ENCODE data around the gene FOXP1. TPM values are rescaled to one million over a fixed set of nuclear protein-coding genes. Genes with fewer than 3 reads are reported as not detected.

FOXP1 gene
- total RNA-seq, 1 experiment from 2014 or later: 2.9 TPM

DNA sequence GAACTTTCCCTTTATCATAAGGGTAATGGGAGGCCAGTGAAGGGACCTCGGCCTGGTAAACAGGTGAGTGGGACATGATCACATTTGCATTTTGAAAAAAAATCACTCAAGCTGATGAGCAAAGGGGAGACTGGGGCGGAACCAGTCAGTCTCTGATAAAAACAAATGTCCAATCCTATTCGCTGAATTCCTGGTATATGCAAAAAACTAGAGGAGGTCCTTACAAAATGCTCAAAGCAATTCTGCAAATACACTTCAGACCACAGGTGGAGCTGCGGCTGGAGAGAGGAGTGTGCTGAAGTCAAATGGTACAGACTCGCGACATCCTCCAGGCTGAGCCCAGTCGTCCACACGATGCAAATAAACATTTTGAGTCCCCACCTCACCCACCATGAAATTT, 166.7 kb downstream of the FOXP1 start:
- Histone ChIP-seq H3K9me3 (ENCODE audit: control insufficient read depth, insufficient read depth, low read depth, low read length) (no peaks in the 10 kb centered on the region), H3K27me3 (ENCODE audit: control insufficient read depth, insufficient read depth, low read length) (no peaks in the 10 kb centered on the region), H3K36me3 (ENCODE audit: control insufficient read depth, insufficient read depth, low read length) (no peaks in the 10 kb centered on the region), H3K4me3 (ENCODE audit: low read depth in 2 of 2, low read length in 2 of 2) (no peak overlapping the region), H3K27ac (ENCODE audit: low read length) (no peak overlapping the region), H3K4me1 (ENCODE audit: control insufficient read depth, insufficient read depth, low read length) (no peaks in the 10 kb centered on the region)
- DNase-seq (ENCODE audit: low read depth, low spot score): no peak
- POLR2A ChIA-PET: no interaction called here
- no TSS peak for BruUV-seq (replicated peaks)
- intact Hi-C loops (cut with micrococcal nuclease; ENCODE audit: unreplicated experiment) (no loop called here), in situ Hi-C loops (cut with HindIII; ENCODE audit: low pct_unique_long_range_greater_than_20kb, low sequenced_read_pairs) (no loop called here)
- no peak for TF ChIP-seq CTCF (IDR thresholded peaks at IDR 0.05)
- TF ChIP-seq POLR2AphosphoS5 (IDR thresholded peaks at IDR 0.05; ENCODE audit: low read depth, low read length): no peak
- no peak for TF ChIP-seq SIN3A (IDR thresholded peaks at IDR 0.05; ENCODE audit: borderline replicate concordance, insufficient read depth, low read depth, low read length)
- TF ChIP-seq TCF7L2 (IDR thresholded peaks at IDR 0.05; ENCODE audit: low read depth, low read length): no peak
- no peak for TF ChIP-seq REST (IDR thresholded peaks at IDR 0.05; ENCODE audit: insufficient read depth in 1 of 2, low read depth in 2 of 2, low read length in 1 of 2)
- no peak for ATAC-seq
- CTCF ChIA-PET: no interaction called here

DNA sequence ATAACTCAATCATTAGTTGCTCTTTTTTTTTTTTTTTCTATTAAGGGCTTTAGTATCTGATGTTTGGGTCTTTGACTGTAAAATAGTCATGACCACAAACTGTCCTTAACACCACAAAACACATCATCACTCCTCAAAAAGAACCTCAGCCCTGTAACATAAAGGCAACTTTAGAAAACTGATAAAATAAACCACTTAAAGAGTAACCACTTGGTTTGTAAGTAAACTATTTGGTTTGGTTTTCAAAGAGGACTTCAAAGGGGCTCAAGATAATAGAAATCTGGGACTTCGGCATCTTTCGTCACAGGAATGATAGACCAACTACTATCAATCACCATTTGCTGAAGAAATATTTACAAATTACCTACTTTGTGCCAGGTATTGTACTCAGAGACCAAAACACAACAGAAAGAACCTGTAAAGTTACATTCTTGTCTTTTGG, 167.8 kb downstream of the FOXP1 start:
- BruUV-seq (replicated peaks): no TSS peak
- H3K4me1 ChIP-seq (ENCODE audit: control insufficient read depth, insufficient read depth, low read length): no peaks in the 10 kb centered on the region
- CTCF ChIA-PET: no interaction called here
- no peaks in the 10 kb centered on the region for H3K9me3 ChIP-seq (ENCODE audit: control insufficient read depth, insufficient read depth, low read depth, low read length)
- in situ Hi-C loops (cut with HindIII; ENCODE audit: low pct_unique_long_range_greater_than_20kb, low sequenced_read_pairs) (no loop called here), intact Hi-C loops (cut with micrococcal nuclease; ENCODE audit: unreplicated experiment) (no loop called here)
- no peaks in the 10 kb centered on the region for H3K27me3 ChIP-seq (ENCODE audit: control insufficient read depth, insufficient read depth, low read length)
- TF ChIP-seq CTCF (IDR thresholded peaks at IDR 0.05) (no peak), POLR2AphosphoS5 (IDR thresholded peaks at IDR 0.05; ENCODE audit: low read depth, low read length) (no peak), TCF7L2 (IDR thresholded peaks at IDR 0.05; ENCODE audit: low read depth, low read length) (no peak), SIN3A (IDR thresholded peaks at IDR 0.05; ENCODE audit: borderline replicate concordance, insufficient read depth, low read depth, low read length) (no peak), REST (IDR thresholded peaks at IDR 0.05; ENCODE audit: insufficient read depth in 1 of 2, low read depth in 2 of 2, low read length in 1 of 2) (no peak)
- H3K4me3 ChIP-seq (ENCODE audit: low read depth in 2 of 2, low read length in 2 of 2): no peak overlapping the region
- POLR2A ChIA-PET: no interaction called here
- DNase-seq (ENCODE audit: low read depth, low spot score) (no peak), ATAC-seq (no peak)
- H3K36me3 ChIP-seq (ENCODE audit: control insufficient read depth, insufficient read depth, low read length): no peaks in the 10 kb centered on the region
- H3K27ac ChIP-seq (ENCODE audit: low read length): no peak overlapping the region

Measured in Panc1 (cell line).